OCI-LY3 (cell line): ENCODE data around the gene PTPRD.

Experiments used
- EZH2phosphoT487 ChIP-seq: fragments of 200-600 bp; shearing (Covaris generic); IDR thresholded peaks from 2 replicates; pipeline ENCODE4 v1.6.1; 2018; ENCODE audit warnings: antibody characterized with exemption, mixed run types, low read depth
- TF ChIP-seq, protein P1 (sequence below): fragments of 200-600, 300-600 bp; sonication (generic); IDR thresholded peaks from 2 replicates; pipeline ENCODE4 v1.5.1; 2014; ENCODE audit warnings: antibody characterized with exemption, low read length, low read depth

GRCh38 chr9:9538766-9539165 lies 1074.0 kb downstream of the PTPRD start:
- TF ChIP-seq, protein P1, sequence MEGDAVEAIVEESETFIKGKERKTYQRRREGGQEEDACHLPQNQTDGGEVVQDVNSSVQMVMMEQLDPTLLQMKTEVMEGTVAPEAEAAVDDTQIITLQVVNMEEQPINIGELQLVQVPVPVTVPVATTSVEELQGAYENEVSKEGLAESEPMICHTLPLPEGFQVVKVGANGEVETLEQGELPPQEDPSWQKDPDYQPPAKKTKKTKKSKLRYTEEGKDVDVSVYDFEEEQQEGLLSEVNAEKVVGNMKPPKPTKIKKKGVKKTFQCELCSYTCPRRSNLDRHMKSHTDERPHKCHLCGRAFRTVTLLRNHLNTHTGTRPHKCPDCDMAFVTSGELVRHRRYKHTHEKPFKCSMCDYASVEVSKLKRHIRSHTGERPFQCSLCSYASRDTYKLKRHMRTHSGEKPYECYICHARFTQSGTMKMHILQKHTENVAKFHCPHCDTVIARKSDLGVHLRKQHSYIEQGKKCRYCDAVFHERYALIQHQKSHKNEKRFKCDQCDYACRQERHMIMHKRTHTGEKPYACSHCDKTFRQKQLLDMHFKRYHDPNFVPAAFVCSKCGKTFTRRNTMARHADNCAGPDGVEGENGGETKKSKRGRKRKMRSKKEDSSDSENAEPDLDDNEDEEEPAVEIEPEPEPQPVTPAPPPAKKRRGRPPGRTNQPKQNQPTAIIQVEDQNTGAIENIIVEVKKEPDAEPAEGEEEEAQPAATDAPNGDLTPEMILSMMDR, result no peak
- TF ChIP-seq EZH2phosphoT487, result no peak
